Liver (tissue), 9 donors: ENCODE measurements around the gene HNRNPA0. TPM values are rescaled to one million over a fixed set of nuclear protein-coding genes. Genes with fewer than 3 reads are reported as not detected.

Source experiments
- DNase-seq: peaks from one replicate; pipeline ENCODE4 v3.0.0-alpha.2; 2017; ENCODE audit warnings: low spot score
- H3K27ac ChIP-seq, 2 donors: one replicate each; pipeline ENCODE4 v1.7.0; 2013; ENCODE audit warnings: inconsistent platforms in 2 of 2, low read length in 2 of 2, control low read depth in 1 of 2, low read depth in 1 of 2, mild to moderate bottlenecking in 1 of 2
- H3K27me3 ChIP-seq, 4 donors: one replicate each; pipeline versions ENCODE4 v1.6.1 to v1.7.0; 2013; ENCODE audit warnings: low read length in 3 of 4, inconsistent platforms in 1 of 4, mild to moderate bottlenecking in 1 of 4, moderate library complexity in 1 of 4; ENCODE audit not compliant: control insufficient read depth in 4 of 4, insufficient read depth in 4 of 4
- H3K36me3 ChIP-seq, 4 donors: one replicate each; pipeline versions ENCODE4 v1.6.1 to v1.7.0; 2013; ENCODE audit warnings: low read length in 3 of 4, mild to moderate bottlenecking in 3 of 4, low read depth in 1 of 4, moderate library complexity in 1 of 4; ENCODE audit not compliant: control insufficient read depth in 4 of 4, insufficient read depth in 3 of 4
- H3K4me1 ChIP-seq, 4 donors: one replicate each; pipeline versions ENCODE4 v1.6.1 to v1.7.0; 2013; ENCODE audit warnings: low read length in 3 of 4, mild to moderate bottlenecking in 3 of 4, moderate library complexity in 1 of 4; ENCODE audit not compliant: control insufficient read depth in 4 of 4, insufficient read depth in 4 of 4
- H3K4me3 ChIP-seq, 3 donors: one replicate each; pipeline versions ENCODE4 v1.6.1 to v1.7.0; 2013; ENCODE audit warnings: low read length in 3 of 3, control low read depth in 1 of 3, low read depth in 1 of 3, mild to moderate bottlenecking in 1 of 3
- H3K9ac ChIP-seq, 2 donors: one replicate each; pipeline ENCODE4 v1.7.0; 2013; ENCODE audit warnings: low read length in 2 of 2, mild to moderate bottlenecking in 2 of 2, moderate library complexity in 2 of 2, control low read depth in 1 of 2, low read depth in 1 of 2
- H3K9me3 ChIP-seq, 4 donors: one replicate each; pipeline versions ENCODE4 v1.6.1 to v1.7.0; 2013; ENCODE audit warnings: low read length in 3 of 4; ENCODE audit not compliant: control insufficient read depth in 4 of 4
- FOXA1 ChIP-seq: IDR thresholded peaks from 2 replicates; pipeline ENCODE4 v1.6.1; 2016; ENCODE audit warnings: antibody characterized with exemption
- FOXA2 ChIP-seq: IDR thresholded peaks from 2 replicates; pipeline ENCODE4 v1.6.1; 2016; ENCODE audit warnings: antibody characterized with exemption
- JUND ChIP-seq, 2 donors: IDR thresholded peaks; 2 replicates each; pipeline ENCODE4 v1.6.1; 2016; ENCODE audit warnings: antibody characterized with exemption in 2 of 2
- MAX ChIP-seq: IDR thresholded peaks from 2 replicates; pipeline ENCODE4 v1.6.1; 2016; ENCODE audit warnings: antibody characterized with exemption
- RAD21 ChIP-seq, 2 donors: IDR thresholded peaks; 2 replicates each; pipeline ENCODE4 v1.6.1; 2016; ENCODE audit warnings: antibody characterized with exemption in 2 of 2, mild to moderate bottlenecking in 2 of 2
- REST ChIP-seq: IDR thresholded peaks from 2 replicates; pipeline ENCODE4 v1.6.1; 2016; ENCODE audit warnings: antibody characterized with exemption, mild to moderate bottlenecking
- YY1 ChIP-seq: IDR thresholded peaks from 2 replicates; pipeline ENCODE4 v1.6.1; 2016; ENCODE audit warnings: antibody characterized with exemption, mild to moderate bottlenecking
- WGBS: extraction: QIAGEN DNeasy Blood & Tissue Kit; methylation state at CpG from one replicate; pipeline ENCODE4 v1.1.7; 2013; 5-methylcytosine and 5-hydroxymethylcytosine counted together
- polyA plus RNA-seq, 2 donors: library from polyadenylated mRNA; stranded (reverse) in 1 of 2; unstranded in 1 of 2; fragments of 200-250 nt in 1 of 2; fragments of >200 nt in 1 of 2; fragmentation: Nextera tagmentation in 1 of 2; extraction: Ambion mirVana in 1 of 2; gene quantifications; one replicate each; pipeline versions ENCODE4 v1.2.1 to v1.2.3, GENCODE V29; 2013 to 2015
- total RNA-seq, 2 donors: library from RNA; depleted of rRNA; stranded (reverse); fragments of >200 nt; gene quantifications; one replicate each; pipeline ENCODE4 v1.2.3, GENCODE V29; 2014
- donor health status: healthy.
- donor health status: healthy.
- donor health status: healthy.
- donor health status: healthy.
- donor health status: healthy.

HNRNPA0 gene
- total and polyA plus RNA-seq, 4 donors: 1.8 to 12.9 (median 7.6) TPM

- Histone ChIP-seq H3K9ac (no peak overlapping the region), H3K4me3 (no peak overlapping the region), H3K4me1 (peaks cover 0 to 4% (median under 1%) of the 10 kb centered on the region in 4 donors), H3K9me3 (no peaks in the 10 kb centered on the region), H3K27me3 (no peaks in the 10 kb centered on the region), H3K36me3 (no peaks in the 10 kb centered on the region), H3K27ac (no peak overlapping the region)
- no peak for DNase-seq
- TF ChIP-seq REST (no peak), FOXA1 (no peak), FOXA2 (no peak), JUND (IDR thresholded peaks at IDR 0.05) (no peak)
- 95% methylated on average over 5 of the region's 5 CpGs for WGBS
These were observed 3.5 kb upstream of the HNRNPA0 start for GRCh38 chr5:137757634-137758033.

GRCh38 chr5:137754961-137755762, 999 bp upstream of the HNRNPA0 start:
- Histone ChIP-seq H3K36me3 (no peaks in the 10 kb centered on the region), H3K9me3 (no peaks in the 10 kb centered on the region), H3K4me3 (peak overlapping the region; percentile 73), H3K4me1 (peaks cover 1 to 23% (median 15%) of the 10 kb centered on the region in 4 donors), H3K27ac (peak overlapping the region; percentile 99 to 100), H3K9ac (peak overlapping the region; percentile 41 to 93), H3K27me3 (no peaks in the 10 kb centered on the region)
- TF ChIP-seq YY1 (peak; percentile 78), MAX (peak; percentile 30), REST (no peak)
- no peak for DNase-seq
- 32% methylated on average over 36 of the region's 36 CpGs for WGBS

- no peaks in the 10 kb centered on the region for H3K9me3 ChIP-seq
- peak overlapping the region; percentile 93 to 95 for H3K9ac ChIP-seq
- no peaks in the 10 kb centered on the region for H3K36me3 ChIP-seq
- H3K4me1 ChIP-seq: peaks cover 3 to 25% (median 15%) of the 10 kb centered on the region in 4 donors
- no peaks in the 10 kb centered on the region for H3K27me3 ChIP-seq
- H3K4me3 ChIP-seq: peak overlapping the region; percentile 73 to 79 (median 73)
- TF ChIP-seq RAD21 (IDR thresholded peaks at IDR 0.05): no peak
- TF ChIP-seq YY1: peak; percentile 79
- H3K27ac ChIP-seq: peak overlapping the region; percentile 99 to 100
- WGBS: under 1% methylated on average over 45 of the region's 45 CpGs
- no peak for DNase-seq
These were observed 424 bp downstream of the HNRNPA0 start for GRCh38 chr5:137753691-137754187.
